ENCODE measurements around the gene TMF1. TPM values are rescaled to one million over a fixed set of nuclear protein-coding genes. Genes with fewer than 3 reads are reported as not detected.
A peak's percentile ranks its signal among the peaks of the same experiment; 100 is the strongest.

TMF1 gene
- total RNA-seq, 2 experiments from 2014 or later = 38.9 to 42.1 TPM

GRCh38 chr3:69081583-69082262 lies 29.6 kb upstream of the TMF1 start:
- Mint-ChIP-seq H3K27me3 (no peaks in the 10 kb centered on the region), H3K4me1 (ENCODE audit: low read depth) (peaks cover 59% of the 10 kb centered on the region), H3K36me3 (ENCODE audit: low read depth) (peaks cover 26% of the 10 kb centered on the region), H3K4me3 (peak overlapping the region; percentile 27), H3K9me3 (no peaks in the 10 kb centered on the region), H3K27ac (peak overlapping the region; percentile 98)
- ATAC-seq (no peak), DNase-seq (peak; percentile 35)
- no peak for TF ChIP-seq CTCF (IDR thresholded peaks at IDR 0.05)
- CTCF ChIA-PET = interaction anchor here (0.9 to 2.0 kb wide), 4 partner anchors 12 to 40 kb away, joined by 4 to 5 read pairs (median 4); no protein-coding TSS in a partner anchor
- POLR2A ChIA-PET = interaction anchor here (0.6 to 4.0 kb wide), 8 partner anchors 9 to 118 kb away, joined by 3 to 29 read pairs (median 6); partner anchors contain the start of gene TMF1
- intact Hi-C loops (cut with micrococcal nuclease) = loop anchor here (2.0 kb wide), 2 partner anchors 13 to 29 kb away; partner anchors contain the start of gene TMF1

GRCh38 chr3:69080233-69080920 lies 28.2 kb upstream of the TMF1 start, which contains the start of gene UBA3:
TSS of gene UBA3 (minus strand) at chr3:69080365. CDS start at chr3:69080353, 12 bp downstream.
- Mint-ChIP-seq H3K27ac (peak within 1 kb of the TSS; percentile 98), H3K36me3 (ENCODE audit: low read depth) (peaks cover 18% of the 10 kb centered on the region), H3K4me3 (peak within 1 kb of the TSS; percentile 88), H3K4me1 (ENCODE audit: low read depth) (peaks cover 61% of the 10 kb centered on the region), H3K27me3 (no peaks in the 10 kb centered on the region), H3K9me3 (no peaks in the 10 kb centered on the region)
- no peak for TF ChIP-seq CTCF (IDR thresholded peaks at IDR 0.05)
- intact Hi-C loops (cut with micrococcal nuclease) = loop anchor here (2.0 kb wide), 1 partner anchor 14 kb away; no protein-coding TSS in a partner anchor
- POLR2A ChIA-PET = interaction anchor here (1.3 to 3.6 kb wide), 4 partner anchors 10 to 28 kb away, joined by 6 to 16 read pairs (median 10); partner anchors contain the start of gene TMF1
- DNase-seq (peak; percentile 96), ATAC-seq (peak; percentile 72)
- CTCF ChIA-PET = interaction anchor here (2.0 kb wide), 1 partner anchor 20 kb away, joined by 4 read pairs; no protein-coding TSS in a partner anchor

- ChIA-PET CTCF (interaction anchor here (1.2 to 2.0 kb wide), 3 partner anchors 14 to 27 kb away, joined by 3 to 6 read pairs (median 4); no protein-coding TSS in a partner anchor), POLR2A (interaction anchor here (1.3 to 3.6 kb wide), 5 partner anchors 8 to 27 kb away, joined by 3 to 16 read pairs (median 8); partner anchors contain the start of gene TMF1)
- Mint-ChIP-seq H3K36me3 (ENCODE audit: low read depth) (peaks cover 19% of the 10 kb centered on the region), H3K27me3 (no peaks in the 10 kb centered on the region), H3K4me3 (peak overlapping the region; percentile 88), H3K9me3 (no peaks in the 10 kb centered on the region), H3K27ac (peak overlapping the region; percentile 78), H3K4me1 (ENCODE audit: low read depth) (peaks cover 60% of the 10 kb centered on the region)
- DNase-seq = no peak
- ATAC-seq = no peak
- intact Hi-C loops (cut with micrococcal nuclease) = loop anchor here (2.0 kb wide), 1 partner anchor 15 kb away; no protein-coding TSS in a partner anchor
- TF ChIP-seq CTCF (IDR thresholded peaks at IDR 0.05) = no peak
Measured at GRCh38 chr3:69079269-69080159, 27.4 kb upstream of the TMF1 start.

- intact Hi-C loops (cut with micrococcal nuclease) = no loop called here
- H3K4me3 Mint-ChIP-seq = no peak overlapping the region
- peak overlapping the region; percentile 21 for H3K27ac Mint-ChIP-seq
Measured at GRCh38 chr3:69072928-69073327, 20.8 kb upstream of the TMF1 start.

More at GRCh38 chr3:69072928-69073327, 20.8 kb upstream of the TMF1 start:
- peaks cover 34% of the 10 kb centered on the region for H3K4me1 Mint-ChIP-seq (ENCODE audit: low read depth)
- no peaks in the 10 kb centered on the region for H3K27me3 Mint-ChIP-seq
- no peak for DNase-seq
- H3K9me3 Mint-ChIP-seq = no peaks in the 10 kb centered on the region
- no peak for TF ChIP-seq CTCF (IDR thresholded peaks at IDR 0.05)
- ChIA-PET CTCF (no interaction called here), POLR2A (no interaction called here)
- H3K36me3 Mint-ChIP-seq (ENCODE audit: low read depth) = peaks cover 40% of the 10 kb centered on the region
- peak; percentile 69 for ATAC-seq

Measured in activated CD8-positive, alpha-beta T cell treated with anti-CD3 and anti-CD28 coated beads for 36 hours (primary cell).